Measurements from ENCODE around the gene XIRP1. TPM values are rescaled to one million over a fixed set of nuclear protein-coding genes. Genes with fewer than 3 reads are reported as not detected.

The XIRP1 gene
- total RNA-seq, 1 experiment from 2014 or later = not detected

- BruUV-seq (replicated peaks) = no TSS peak
- RAD21 ChIA-PET (ENCODE audit: low non-redundant PET in 1 of 2, low total read pairs in 2 of 2, uncharacterized antibody in 2 of 2, unreplicated experiment in 2 of 2) = no interaction called here
- POLR2A ChIA-PET = interaction anchor here (1.2 kb wide), 1 partner anchor 29 kb away, joined by 3 read pairs; no protein-coding TSS in a partner anchor
- Histone ChIP-seq H4K20me1 (ENCODE audit: insufficient read depth) (peaks cover 39% of the 10 kb centered on the region; the same call in 1 of the 2 replicates), H3K9me3 (ENCODE audit: control insufficient read depth in 1 of 2, insufficient read depth in 1 of 2, low read depth in 1 of 2, low read length in 2 of 2) (no peaks in the 10 kb centered on the region), H3K4me1 (ENCODE audit: control insufficient read depth in 1 of 2, insufficient read depth in 2 of 2, low read length in 2 of 2) (peaks cover 60 to 64% of the 10 kb centered on the region in 2 experiments), H3K79me2 (ENCODE audit: insufficient read depth, low read length) (peaks cover 69% of the 10 kb centered on the region), H2AFZ (ENCODE audit: low read depth, low read length, poor library complexity, severe bottlenecking) (no peak overlapping the region), H3K4me3 (replicated peaks in 1 of 2; ENCODE audit: low read depth in 1 of 2, low read length in 2 of 2) (no peak overlapping the region), H3K27ac (ENCODE audit: low read depth, low read length) (no peak overlapping the region), H3K4me2 (ENCODE audit: low read length) (peak overlapping the region; percentile 71), H3K9ac (ENCODE audit: low read length) (no peak overlapping the region), H3K27me3 (ENCODE audit: insufficient read depth, low read length) (no peaks in the 10 kb centered on the region), H3K36me3 (ENCODE audit: control insufficient read depth in 1 of 2, insufficient read depth in 2 of 2, low read length in 2 of 2) (peaks cover 16 to 29% of the 10 kb centered on the region in 2 experiments), H3K9me2 (ENCODE audit: insufficient read depth) (no peaks in the 10 kb centered on the region)
- ATAC-seq (no peak), DNase-seq (ENCODE audit: low read depth, low spot score) (no peak)
- TF ChIP-seq ELF1 (IDR thresholded peaks at IDR 0.05; ENCODE audit: borderline replicate concordance, low read depth) (no peak), YY1 (IDR thresholded peaks at IDR 0.05; ENCODE audit: extremely low read depth, insufficient replicate concordance, low read depth, low read length) (no peak), POLR2AphosphoS5 (IDR thresholded peaks at IDR 0.05; ENCODE audit: low read depth, low read length) (no peak), CTCF (IDR thresholded peaks at IDR 0.05 in 2 of 3, conservative IDR thresholded peaks at IDR 0.05 in 1 of 3; ENCODE audit: borderline replicate concordance in 1 of 3, insufficient read depth in 1 of 3, low read depth in 2 of 3, low read length in 2 of 3) (no peak), TCF7L2 (IDR thresholded peaks at IDR 0.05; ENCODE audit: borderline replicate concordance, extremely low read depth, insufficient read depth, insufficient read length) (no peak), EZH2 (IDR thresholded peaks at IDR 0.05) (no peak), ATF3 (IDR thresholded peaks at IDR 0.05) (no peak), FOSL1 (IDR thresholded peaks at IDR 0.05; ENCODE audit: low read depth) (no peak), ZNF274 (IDR thresholded peaks at IDR 0.05; ENCODE audit: low read depth, low read length) (no peak)
- intact Hi-C loops (cut with micrococcal nuclease) = no loop called here
- CTCF ChIA-PET = no interaction called here
Observed at GRCh38 chr3:39148435-39149058, 43.8 kb downstream of the XIRP1 start.

Data from HCT116 (cell line).